GM10266 (cell line): ENCODE data around the gene KCNK15.

Source experiments
- DNase-seq: peaks from one replicate; pipeline ENCODE4 v3.0.0; 2012; ENCODE audit errors: extremely low spot score
- CTCF ChIP-seq: IDR thresholded peaks from 2 replicates; pipeline ENCODE4 v1.5.1; 2012; ENCODE audit warnings: mild to moderate bottlenecking, low read depth; ENCODE audit not compliant: control insufficient read depth, insufficient read depth; ENCODE audit errors: missing control alignments

KCNK15 gene

GRCh38 chr20:44748005-44748370 lies 2.3 kb downstream of the KCNK15 start:
- TF ChIP-seq CTCF = no peak
- DNase-seq = no peak

- DNase-seq = no peak
- TF ChIP-seq CTCF = peak; percentile 19
Observed at GRCh38 chr20:44750081-44750805, 4.6 kb downstream of the KCNK15 start.

- DNase-seq = no peak
- TF ChIP-seq CTCF = no peak
Observed at GRCh38 chr20:44752099-44752931, 6.7 kb downstream of the KCNK15 start.

GRCh38 chr20:44754554-44754953 lies 8.9 kb downstream of the KCNK15 start:
- no peak for TF ChIP-seq CTCF
- DNase-seq = no peak

- no peak for DNase-seq
- no peak for TF ChIP-seq CTCF
Observed at GRCh38 chr20:44756011-44756688, 10.5 kb downstream of the KCNK15 start.

GRCh38 chr20:44756956-44757355 lies 11.3 kb downstream of the KCNK15 start:
- no peak for TF ChIP-seq CTCF
- DNase-seq = no peak
